HUDEP-2 (cell line): ENCODE data around the gene PNPLA8.
"Not testable (repeated sequence)": the region's sequence is repeated elsewhere in the genome, so short reads cannot be mapped to it uniquely, and the experiment has no call there.

Source experiments
- DNase-seq, 76 experiments: peaks; one replicate each; lab custom pipeline; 2025; ENCODE audit not compliant: unreplicated experiment in 76 of 76; lab: John Stamatoyannopoulos, UW

The PNPLA8 gene

GRCh38 chr7:108535257-108535656, 9.3 kb upstream of the PNPLA8 start:
- no peak for DNase-seq

- no peak for DNase-seq
Measured at GRCh38 chr7:108533712-108534111, 7.8 kb upstream of the PNPLA8 start.

GRCh38 chr7:108529341-108529740, 3.4 kb upstream of the PNPLA8 start:
- no peak for DNase-seq

- DNase-seq: no peak
Measured at GRCh38 chr7:108528183-108528712, 2.3 kb upstream of the PNPLA8 start.

- DNase-seq: no peak
Measured at GRCh38 chr7:108526768-108527017, 758 bp upstream of the PNPLA8 start.

GRCh38 chr7:108525327-108525984, 479 bp downstream of the PNPLA8 start:
- peak in 48 of 76 experiments; percentile 38 to 79 (median 68) for DNase-seq

- DNase-seq: no peak
Measured at GRCh38 chr7:108522780-108523179, 3.2 kb downstream of the PNPLA8 start.

GRCh38 chr7:108517951-108518350, 8.0 kb downstream of the PNPLA8 start:
- no peak for DNase-seq

GRCh38 chr7:108515630-108516029, 10.3 kb downstream of the PNPLA8 start:
- DNase-seq: no peak

GRCh38 chr7:108515013-108515412, 10.9 kb downstream of the PNPLA8 start:
- no peak for DNase-seq

- no peak for DNase-seq
Measured at GRCh38 chr7:108511939-108512338, 14.0 kb downstream of the PNPLA8 start.

- DNase-seq: not testable (repeated sequence)
Measured at GRCh38 chr7:108504576-108504975, 21.4 kb downstream of the PNPLA8 start.

GRCh38 chr7:108503112-108504026, 22.6 kb downstream of the PNPLA8 start:
- no peak for DNase-seq

GRCh38 chr7:108499566-108499965, 26.4 kb downstream of the PNPLA8 start:
- DNase-seq: no peak

- no peak for DNase-seq
Measured at GRCh38 chr7:108498481-108498880, 27.5 kb downstream of the PNPLA8 start.

GRCh38 chr7:108497082-108497725, 28.7 kb downstream of the PNPLA8 start:
- DNase-seq: peak in 46 of 76 experiments; percentile 1 to 64 (median 24)

- no peak for DNase-seq
Measured at GRCh38 chr7:108492742-108493141, 33.2 kb downstream of the PNPLA8 start.

- no peak for DNase-seq
Measured at GRCh38 chr7:108488768-108489538, 37.0 kb downstream of the PNPLA8 start.

- no peak for DNase-seq
Measured at GRCh38 chr7:108487646-108488045, 38.3 kb downstream of the PNPLA8 start.

GRCh38 chr7:108486291-108486966, 39.5 kb downstream of the PNPLA8 start:
- no peak for DNase-seq
